SU-DHL-6 (cell line): ENCODE results near the gene DAPL1.
"Not testable (repeated sequence)": the region's sequence is repeated elsewhere in the genome, so short reads cannot be mapped to it uniquely, and the experiment has no call there.

Source experiments
- EZH2phosphoT487 ChIP-seq: fragments of 200-600 bp; sonication (generic), shearing (Covaris generic); conservative IDR thresholded peaks from 2 replicates; pipeline ENCODE4 v1.6.1; 2018; ENCODE audit warnings: mild to moderate bottlenecking, antibody characterized with exemption, low read length, moderate library complexity, mixed read lengths
- TF ChIP-seq, protein P1 (sequence below): fragments of 200-600 bp; sonication (generic); IDR thresholded peaks from one replicate; pipeline ENCODE4 v1.5.1; 2017; ENCODE audit warnings: antibody characterized with exemption, mild to moderate bottlenecking, low read length, moderate library complexity; ENCODE audit not compliant: insufficient read depth, poor library complexity, severe bottlenecking

DNA sequence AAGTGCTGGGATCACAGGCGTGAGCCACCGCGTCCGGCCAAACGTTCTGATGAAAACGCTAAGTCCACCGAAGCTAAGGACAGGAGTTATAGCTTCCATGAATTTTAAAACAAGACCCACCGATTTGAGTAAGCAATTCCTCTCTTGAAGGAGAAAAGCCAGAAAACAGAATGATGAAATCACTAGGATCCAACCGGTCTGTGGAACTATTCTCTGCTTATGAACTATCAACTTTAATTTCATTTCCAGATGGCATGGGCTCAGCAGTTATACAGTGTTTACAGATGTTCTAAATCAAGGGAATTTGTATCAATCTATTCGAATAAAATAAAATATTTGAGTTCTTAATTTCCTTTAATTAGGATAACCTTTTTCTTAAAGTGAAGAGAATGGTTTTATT, 66.5 kb downstream of the DAPL1 start:
- not testable (repeated sequence) for TF ChIP-seq EZH2phosphoT487
- TF ChIP-seq, protein P1, sequence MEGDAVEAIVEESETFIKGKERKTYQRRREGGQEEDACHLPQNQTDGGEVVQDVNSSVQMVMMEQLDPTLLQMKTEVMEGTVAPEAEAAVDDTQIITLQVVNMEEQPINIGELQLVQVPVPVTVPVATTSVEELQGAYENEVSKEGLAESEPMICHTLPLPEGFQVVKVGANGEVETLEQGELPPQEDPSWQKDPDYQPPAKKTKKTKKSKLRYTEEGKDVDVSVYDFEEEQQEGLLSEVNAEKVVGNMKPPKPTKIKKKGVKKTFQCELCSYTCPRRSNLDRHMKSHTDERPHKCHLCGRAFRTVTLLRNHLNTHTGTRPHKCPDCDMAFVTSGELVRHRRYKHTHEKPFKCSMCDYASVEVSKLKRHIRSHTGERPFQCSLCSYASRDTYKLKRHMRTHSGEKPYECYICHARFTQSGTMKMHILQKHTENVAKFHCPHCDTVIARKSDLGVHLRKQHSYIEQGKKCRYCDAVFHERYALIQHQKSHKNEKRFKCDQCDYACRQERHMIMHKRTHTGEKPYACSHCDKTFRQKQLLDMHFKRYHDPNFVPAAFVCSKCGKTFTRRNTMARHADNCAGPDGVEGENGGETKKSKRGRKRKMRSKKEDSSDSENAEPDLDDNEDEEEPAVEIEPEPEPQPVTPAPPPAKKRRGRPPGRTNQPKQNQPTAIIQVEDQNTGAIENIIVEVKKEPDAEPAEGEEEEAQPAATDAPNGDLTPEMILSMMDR, result not testable (repeated sequence)
